ENCODE data around the gene RAB38. TPM values are rescaled to one million over a fixed set of nuclear protein-coding genes. Genes with fewer than 3 reads are reported as not detected.

Gene RAB38
- total RNA-seq, 2 experiments from 2014 or later = 0.19 TPM; not detected in 1

GRCh38 chr11:88183233-88183632, 8.0 kb upstream of the RAB38 start:
- Histone ChIP-seq H3K9me2 (ENCODE audit: insufficient read depth, low read length) (no peaks in the 10 kb centered on the region), H3K4me2 (ENCODE audit: low read length) (no peak overlapping the region), H2AFZ (ENCODE audit: low read length) (no peak overlapping the region), H3K4me1 (ENCODE audit: insufficient read depth, low read length, poor library complexity, severe bottlenecking) (no peaks in the 10 kb centered on the region), H3K9me3 (ENCODE audit: low read length) (no peaks in the 10 kb centered on the region), H4K20me1 (ENCODE audit: insufficient read depth, low read length) (no peaks in the 10 kb centered on the region), H3K36me3 (ENCODE audit: insufficient read depth, low read length) (no peaks in the 10 kb centered on the region), H3K4me3 (ENCODE audit: low read depth, low read length, poor library complexity, severe bottlenecking) (no peak overlapping the region), H3K27ac (ENCODE audit: low read depth, low read length, poor library complexity, severe bottlenecking) (no peak overlapping the region), H3K79me2 (ENCODE audit: insufficient read depth, low read depth, low read length) (no peaks in the 10 kb centered on the region)
- no peak for TF ChIP-seq CTCF (conservative IDR thresholded peaks at IDR 0.05; ENCODE audit: low read length)
- no peak for TF ChIP-seq EZH2phosphoT487 (IDR thresholded peaks at IDR 0.05; ENCODE audit: borderline replicate concordance, low read depth, low read length)
- ChIA-PET POLR2A (interaction anchor here (0.6 to 0.7 kb wide), 2 partner anchors 70 to 355 kb away, joined by 3 read pairs; no protein-coding TSS in a partner anchor), CTCF (ENCODE audit: unreplicated experiment) (no interaction called here)
- intact Hi-C loops (cut with micrococcal nuclease; ENCODE audit: unreplicated experiment) = loop anchor here (10.0 kb wide), 1 partner anchor 1558 kb away; no protein-coding TSS in a partner anchor
- DNase-seq (ENCODE audit: low spot score) = no peak
- BruUV-seq (replicated peaks) = no TSS peak

GRCh38 chr11:88181776-88182175, 6.5 kb upstream of the RAB38 start:
- H3K4me2 ChIP-seq (ENCODE audit: low read length) = no peak overlapping the region
- BruUV-seq (replicated peaks) = no TSS peak
- no peaks in the 10 kb centered on the region for H3K9me2 ChIP-seq (ENCODE audit: insufficient read depth, low read length)
- H2AFZ ChIP-seq (ENCODE audit: low read length) = no peak overlapping the region
- H3K4me3 ChIP-seq (ENCODE audit: low read depth, low read length, poor library complexity, severe bottlenecking) = no peak overlapping the region
- no peaks in the 10 kb centered on the region for H3K36me3 ChIP-seq (ENCODE audit: insufficient read depth, low read length)
- H3K27ac ChIP-seq (ENCODE audit: low read depth, low read length, poor library complexity, severe bottlenecking) = no peak overlapping the region
- POLR2A ChIA-PET = no interaction called here
- CTCF ChIA-PET (ENCODE audit: unreplicated experiment) = no interaction called here
- no peaks in the 10 kb centered on the region for H4K20me1 ChIP-seq (ENCODE audit: insufficient read depth, low read length)
- no peaks in the 10 kb centered on the region for H3K79me2 ChIP-seq (ENCODE audit: insufficient read depth, low read depth, low read length)
- H3K4me1 ChIP-seq (ENCODE audit: insufficient read depth, low read length, poor library complexity, severe bottlenecking) = no peaks in the 10 kb centered on the region
- TF ChIP-seq CTCF (conservative IDR thresholded peaks at IDR 0.05; ENCODE audit: low read length) = no peak
- TF ChIP-seq EZH2phosphoT487 (IDR thresholded peaks at IDR 0.05; ENCODE audit: borderline replicate concordance, low read depth, low read length) = no peak
- intact Hi-C loops (cut with micrococcal nuclease; ENCODE audit: unreplicated experiment) = loop anchor here (10.0 kb wide), 1 partner anchor 1557 kb away; no protein-coding TSS in a partner anchor
- no peak for DNase-seq (ENCODE audit: low spot score)
- no peaks in the 10 kb centered on the region for H3K9me3 ChIP-seq (ENCODE audit: low read length)

GRCh38 chr11:88179971-88180629, 4.9 kb upstream of the RAB38 start:
- Histone ChIP-seq H2AFZ (ENCODE audit: low read length) (no peak overlapping the region), H3K9me2 (ENCODE audit: insufficient read depth, low read length) (no peaks in the 10 kb centered on the region), H3K4me3 (ENCODE audit: low read depth, low read length, poor library complexity, severe bottlenecking) (no peak overlapping the region), H3K4me2 (ENCODE audit: low read length) (no peak overlapping the region), H3K27ac (ENCODE audit: low read depth, low read length, poor library complexity, severe bottlenecking) (no peak overlapping the region), H4K20me1 (ENCODE audit: insufficient read depth, low read length) (no peaks in the 10 kb centered on the region), H3K4me1 (ENCODE audit: insufficient read depth, low read length, poor library complexity, severe bottlenecking) (no peaks in the 10 kb centered on the region), H3K79me2 (ENCODE audit: insufficient read depth, low read depth, low read length) (no peaks in the 10 kb centered on the region), H3K36me3 (ENCODE audit: insufficient read depth, low read length) (no peaks in the 10 kb centered on the region), H3K9me3 (ENCODE audit: low read length) (no peaks in the 10 kb centered on the region)
- ChIA-PET CTCF (ENCODE audit: unreplicated experiment) (no interaction called here), POLR2A (interaction anchor here (1.1 kb wide), 1 partner anchor 11 kb away, joined by 3 read pairs; no protein-coding TSS in a partner anchor)
- no peak for DNase-seq (ENCODE audit: low spot score)
- TF ChIP-seq EZH2phosphoT487 (IDR thresholded peaks at IDR 0.05; ENCODE audit: borderline replicate concordance, low read depth, low read length) = no peak
- no peak for TF ChIP-seq CTCF (conservative IDR thresholded peaks at IDR 0.05; ENCODE audit: low read length)
- intact Hi-C loops (cut with micrococcal nuclease; ENCODE audit: unreplicated experiment) = loop anchor here (10.0 kb wide), 1 partner anchor 1555 kb away; no protein-coding TSS in a partner anchor
- no TSS peak for BruUV-seq (replicated peaks)

Measured in OCI-LY7 (cell line).